NCI-H2196 (cell line): ENCODE data around the gene KRT12.

ENCODE experiments used
- DNase-seq: peaks from one replicate; lab custom pipeline; 2025; ENCODE audit not compliant: unreplicated experiment; lab: John Stamatoyannopoulos, UW

The KRT12 gene

GRCh38 chr17:40848583-40849235, 18.3 kb downstream of the KRT12 start:
- no peak for DNase-seq

- DNase-seq, result no peak
These were observed 20.4 kb downstream of the KRT12 start for GRCh38 chr17:40846515-40847144.

GRCh38 chr17:40844671-40845107, 22.3 kb downstream of the KRT12 start:
- DNase-seq, result no peak

- no peak for DNase-seq
These were observed 23.8 kb downstream of the KRT12 start for GRCh38 chr17:40843242-40843641.

- no peak for DNase-seq
These were observed 25.8 kb downstream of the KRT12 start for GRCh38 chr17:40841246-40841645.

GRCh38 chr17:40839194-40839593, 27.8 kb downstream of the KRT12 start:
- no peak for DNase-seq

- no peak for DNase-seq
These were observed 31.0 kb downstream of the KRT12 start for GRCh38 chr17:40836020-40836419.

- no peak for DNase-seq
These were observed 33.1 kb downstream of the KRT12 start for GRCh38 chr17:40833882-40834281.

GRCh38 chr17:40832840-40833239, 34.2 kb downstream of the KRT12 start:
- no peak for DNase-seq

GRCh38 chr17:40830085-40830776, 36.8 kb downstream of the KRT12 start:
- DNase-seq, result no peak

GRCh38 chr17:40828454-40829044, 38.5 kb downstream of the KRT12 start:
- no peak for DNase-seq

- DNase-seq, result no peak
These were observed 39.1 kb downstream of the KRT12 start for GRCh38 chr17:40827746-40828453.

GRCh38 chr17:40825599-40825998, 41.4 kb downstream of the KRT12 start:
- DNase-seq, result no peak

GRCh38 chr17:40824015-40824832, 42.8 kb downstream of the KRT12 start:
- DNase-seq, result no peak

GRCh38 chr17:40822132-40822812, 44.8 kb downstream of the KRT12 start, which contains the start of gene KRT10:
Gene KRT10 (minus strand): TSS chr17:40822614. CDS start chr17:40822585, 29 bp downstream.
- no peak for DNase-seq

- no peak for DNase-seq
These were observed 45.5 kb downstream of the KRT12 start for GRCh38 chr17:40821536-40821935.

GRCh38 chr17:40820228-40820838, 46.7 kb downstream of the KRT12 start:
- DNase-seq, result no peak

GRCh38 chr17:40819528-40820125, 47.4 kb downstream of the KRT12 start:
- no peak for DNase-seq
